HG02943 (cell line): ENCODE results near the gene KIF1A.
"Not testable (repeated sequence)": the region's sequence is repeated elsewhere in the genome, so short reads cannot be mapped to it uniquely, and the experiment has no call there.

ENCODE experiments used
- ATAC-seq: cut with Tn5 transposase; IDR thresholded peaks from one replicate; pipeline ENCODE4 v1.9.1; 2021; ENCODE audit warnings: mild to moderate bottlenecking, low read depth, moderate library complexity; ENCODE audit not compliant: unreplicated experiment

The KIF1A gene

DNA sequence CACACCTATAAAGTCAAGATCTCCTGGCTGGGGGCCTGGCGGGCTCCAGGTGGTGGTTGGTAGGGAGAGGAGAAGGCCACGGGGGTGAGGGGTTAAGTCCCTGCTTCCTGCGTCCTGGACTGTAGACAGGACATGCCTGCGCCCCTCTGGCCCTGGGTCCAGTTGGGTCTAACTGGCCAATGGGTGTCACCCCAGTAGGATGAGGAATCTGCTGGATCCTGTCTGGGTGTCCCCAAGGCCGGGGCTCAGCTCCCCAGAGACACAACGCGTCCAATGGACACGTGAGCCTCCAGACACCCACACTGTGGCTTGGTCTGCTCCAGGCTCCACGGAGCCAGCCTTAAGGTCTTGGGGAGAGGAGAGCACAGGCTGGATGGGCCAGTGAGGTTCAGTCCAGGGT lies 108.7 kb downstream of the KIF1A start:
- no peak for ATAC-seq

DNA sequence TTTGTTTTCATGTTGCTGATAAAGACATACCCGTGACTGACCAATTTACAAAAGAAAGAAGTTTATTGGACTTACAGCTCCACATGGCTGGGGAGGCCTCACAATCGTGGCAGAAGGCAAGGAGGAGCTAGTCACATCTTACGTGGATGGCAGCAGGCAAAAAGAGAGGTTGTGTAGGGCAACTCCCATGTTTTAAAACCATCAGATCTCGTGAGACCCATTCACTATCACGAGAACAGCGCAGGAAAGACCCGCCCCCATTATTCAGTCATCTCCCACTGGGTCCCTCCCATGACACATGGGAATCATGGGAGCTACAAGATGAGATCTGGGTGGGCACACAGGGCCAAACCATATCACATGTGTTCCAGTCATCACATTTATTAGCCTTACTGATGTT lies 111.6 kb downstream of the KIF1A start:
- no peak for ATAC-seq

DNA sequence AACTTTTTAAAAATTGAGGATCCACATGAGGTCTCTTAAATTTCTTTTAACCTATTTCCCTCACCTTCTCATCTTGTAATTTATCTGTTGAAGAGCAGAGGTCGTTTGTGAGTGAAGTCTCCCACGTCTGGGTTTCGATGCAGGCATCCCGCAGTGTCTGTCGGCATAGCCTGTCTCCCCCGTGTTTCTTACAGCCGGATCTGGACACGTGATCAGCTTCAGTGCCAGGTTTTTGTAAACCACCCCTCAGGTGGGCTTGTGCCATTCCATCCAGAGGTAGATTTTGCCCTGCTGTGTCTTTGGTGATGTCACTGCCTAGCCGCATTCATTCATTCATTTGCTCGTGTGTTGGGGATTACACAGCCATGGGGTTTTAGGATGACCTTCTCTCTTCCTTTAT lies 112.2 kb downstream of the KIF1A start:
- ATAC-seq, result no peak

DNA sequence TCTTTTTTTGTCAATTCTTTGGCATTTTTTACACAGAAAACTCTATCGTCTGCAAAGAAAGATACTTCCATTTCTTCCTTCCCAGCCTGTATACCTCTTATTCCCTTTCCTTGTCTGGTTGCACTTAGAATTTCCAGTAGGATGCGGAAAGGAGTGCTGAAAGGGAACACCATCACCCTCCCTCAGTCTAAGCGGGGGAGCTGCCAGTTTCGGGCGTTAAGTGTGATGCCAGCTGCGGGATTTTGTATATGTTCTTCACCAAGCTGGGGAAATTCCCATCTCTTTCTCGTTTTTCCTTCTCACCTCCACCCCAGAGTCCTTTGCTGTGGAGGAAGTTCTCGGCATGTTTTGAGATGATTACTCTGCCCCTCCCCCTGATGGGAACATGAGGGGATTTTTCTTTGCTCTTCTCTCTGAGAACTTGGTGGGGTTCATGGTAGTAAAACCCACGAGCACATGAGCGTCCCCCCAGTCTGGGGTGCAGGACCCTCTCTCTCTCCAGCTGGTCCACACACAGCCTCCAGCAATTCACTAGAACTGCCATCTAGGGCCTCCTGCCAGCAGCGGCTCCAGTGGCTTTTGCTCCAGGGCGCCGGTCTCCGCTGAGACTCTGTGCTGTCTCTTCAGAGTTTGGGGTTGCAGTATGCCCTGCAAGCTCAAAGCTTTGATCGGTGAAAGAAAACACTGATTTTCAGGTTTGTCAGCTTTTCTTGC lies 112.8 kb downstream of the KIF1A start:
- no peak for ATAC-seq

DNA sequence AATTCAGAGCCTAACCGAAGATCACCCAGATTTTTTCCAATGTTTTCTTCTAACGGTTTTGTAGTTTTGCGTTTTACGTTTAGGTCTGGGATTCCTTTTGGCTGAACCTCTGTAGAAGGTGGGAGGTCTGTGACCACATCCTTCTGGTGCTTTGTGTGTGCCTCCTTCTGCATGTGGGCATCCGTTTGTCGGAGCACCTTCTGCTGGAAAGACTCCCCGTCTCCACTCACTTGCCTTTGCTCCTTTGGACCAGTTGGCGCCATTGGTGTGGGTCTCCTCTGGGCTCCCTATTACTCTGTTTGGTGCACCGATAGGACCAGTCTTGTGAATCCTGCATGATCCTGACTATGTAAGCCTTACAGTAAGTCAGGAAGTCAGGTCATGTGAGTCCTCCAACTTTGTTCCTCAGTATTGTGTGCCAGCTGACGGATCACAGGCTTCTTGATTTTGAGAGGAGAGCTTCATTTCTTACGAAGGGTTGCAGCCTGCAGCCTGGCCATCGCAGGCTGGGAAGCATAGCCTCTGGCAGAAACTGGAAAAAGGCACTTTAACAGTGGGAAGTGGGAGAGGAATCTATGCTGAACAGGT lies 114.7 kb downstream of the KIF1A start:
- ATAC-seq, result no peak

DNA sequence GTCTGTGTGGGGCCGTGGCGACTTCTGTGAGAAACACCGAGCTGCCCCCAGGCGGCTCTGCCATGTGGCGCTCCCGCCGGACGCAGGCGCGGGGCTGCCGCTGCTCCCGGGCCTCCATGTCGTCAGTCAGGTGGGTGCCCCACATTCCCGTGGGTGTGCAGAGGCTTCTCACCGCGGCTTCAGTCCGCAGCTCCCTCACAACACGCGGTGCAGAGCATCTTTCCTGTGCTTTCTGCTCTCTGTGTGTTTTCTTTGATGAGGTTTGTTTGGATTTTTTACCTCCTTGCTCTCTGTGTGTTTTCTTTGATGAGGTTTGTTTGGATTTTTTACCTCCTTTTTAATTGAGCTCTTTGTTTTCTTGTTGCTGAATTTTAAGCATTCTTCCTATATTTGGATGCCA lies 115.4 kb downstream of the KIF1A start:
- ATAC-seq, result no peak

DNA sequence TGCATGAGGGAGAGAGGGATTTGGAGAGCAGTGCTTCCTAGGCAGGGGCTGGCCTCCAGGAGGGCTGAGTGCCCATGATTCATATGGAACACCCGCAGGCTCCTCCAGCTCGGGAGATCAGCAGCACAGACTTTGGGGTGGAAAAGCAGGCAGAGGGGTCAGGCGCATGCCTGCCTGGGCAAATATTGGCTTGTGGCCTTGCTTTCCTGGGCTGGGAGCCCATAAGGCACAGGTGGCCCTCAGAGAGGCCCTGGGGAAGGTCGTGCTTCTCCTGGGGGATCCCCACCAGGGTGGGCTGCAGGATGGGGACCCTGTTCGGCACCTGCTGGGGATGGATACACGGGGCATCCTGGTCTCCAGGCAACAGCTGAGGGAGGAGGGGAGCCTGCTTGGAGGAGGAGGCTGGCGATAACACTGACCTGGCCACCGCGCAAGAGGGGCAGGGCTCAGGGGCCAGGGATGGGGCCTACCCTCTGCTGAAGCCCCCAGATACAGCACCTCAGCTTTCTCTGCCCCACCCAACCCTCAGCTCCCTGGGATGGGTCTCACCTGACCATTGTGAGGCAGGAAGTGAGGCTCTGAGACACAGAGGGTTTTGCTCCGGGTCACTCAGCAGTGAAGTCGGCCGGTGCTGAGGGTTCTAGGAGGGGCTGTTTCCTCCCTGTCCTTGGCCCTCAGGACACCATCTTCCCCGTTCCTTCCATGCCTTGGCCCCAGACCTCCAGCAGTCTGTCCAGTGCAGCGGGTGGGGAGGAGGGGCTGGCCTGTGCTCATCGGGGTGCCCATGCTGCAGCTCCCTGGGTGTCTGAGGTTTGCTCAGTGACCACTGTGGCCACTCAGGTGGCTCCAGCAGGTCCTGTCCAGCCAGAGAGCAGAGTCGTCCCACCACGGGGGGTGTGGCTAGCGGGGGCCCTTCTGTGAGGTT lies 116.3 kb downstream of the KIF1A start:
- ATAC-seq, result no peak

DNA sequence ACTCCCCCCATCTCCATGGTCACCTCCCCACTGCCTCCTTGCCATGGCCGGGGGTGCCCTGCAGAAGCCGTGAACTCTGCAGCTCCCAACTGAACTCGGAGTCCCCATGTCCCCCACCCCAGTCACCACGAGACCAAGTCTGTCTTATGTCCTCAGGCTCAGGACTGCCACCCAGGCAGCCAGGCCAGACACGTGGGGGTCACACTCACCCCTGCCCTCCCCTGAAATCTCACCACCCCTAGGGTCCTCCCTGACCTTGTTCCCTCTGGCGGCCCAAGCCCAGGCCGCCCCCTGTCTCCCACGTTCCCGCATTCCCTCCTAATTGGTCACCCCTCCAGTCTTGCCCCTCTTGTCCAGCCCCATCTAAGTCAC lies 117.4 kb downstream of the KIF1A start:
- ATAC-seq, result no peak

DNA sequence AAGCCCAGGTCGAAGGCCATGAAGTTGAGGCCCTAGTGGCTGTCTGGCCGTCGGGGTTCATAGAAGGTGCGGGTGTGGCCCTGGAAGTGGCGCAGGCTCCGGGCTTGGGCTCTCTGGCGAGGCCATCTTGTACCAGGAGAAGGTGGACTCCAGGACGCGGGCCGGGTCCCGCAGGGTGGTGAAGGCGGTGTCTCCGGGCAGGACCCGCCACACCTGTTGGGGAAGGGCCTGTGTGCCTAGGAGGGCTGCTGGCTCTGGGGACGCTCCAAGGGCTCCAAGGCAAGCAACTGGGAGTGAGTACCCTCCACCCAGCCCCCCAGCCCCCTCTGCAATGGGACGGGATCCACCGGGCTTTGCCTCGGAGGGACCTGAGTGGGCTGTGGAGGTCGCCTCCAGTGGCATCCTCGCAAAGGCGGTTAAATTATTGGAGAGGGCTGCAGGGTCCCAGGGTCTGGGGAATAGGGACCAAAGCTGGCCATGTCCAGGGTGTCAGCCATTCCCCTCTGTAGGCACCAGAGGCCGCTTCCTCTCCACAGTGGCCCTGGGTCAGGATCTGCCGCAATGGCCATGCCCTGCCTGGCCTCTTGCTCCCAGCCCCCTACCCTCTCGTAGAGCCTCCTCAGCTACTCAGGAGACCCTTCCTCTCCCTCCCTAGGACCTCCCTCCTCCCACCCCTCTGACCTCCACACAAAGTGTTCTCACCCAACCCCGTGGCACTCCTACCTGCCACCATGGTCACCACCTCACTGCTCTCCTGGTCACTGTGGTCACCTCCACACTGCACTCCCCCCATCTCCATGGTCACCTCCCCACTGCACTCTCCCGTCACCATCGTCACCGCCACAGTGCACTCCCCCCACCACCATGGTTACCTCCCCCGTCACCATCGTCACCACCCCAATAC lies 118.0 kb downstream of the KIF1A start:
- ATAC-seq, result no peak

DNA sequence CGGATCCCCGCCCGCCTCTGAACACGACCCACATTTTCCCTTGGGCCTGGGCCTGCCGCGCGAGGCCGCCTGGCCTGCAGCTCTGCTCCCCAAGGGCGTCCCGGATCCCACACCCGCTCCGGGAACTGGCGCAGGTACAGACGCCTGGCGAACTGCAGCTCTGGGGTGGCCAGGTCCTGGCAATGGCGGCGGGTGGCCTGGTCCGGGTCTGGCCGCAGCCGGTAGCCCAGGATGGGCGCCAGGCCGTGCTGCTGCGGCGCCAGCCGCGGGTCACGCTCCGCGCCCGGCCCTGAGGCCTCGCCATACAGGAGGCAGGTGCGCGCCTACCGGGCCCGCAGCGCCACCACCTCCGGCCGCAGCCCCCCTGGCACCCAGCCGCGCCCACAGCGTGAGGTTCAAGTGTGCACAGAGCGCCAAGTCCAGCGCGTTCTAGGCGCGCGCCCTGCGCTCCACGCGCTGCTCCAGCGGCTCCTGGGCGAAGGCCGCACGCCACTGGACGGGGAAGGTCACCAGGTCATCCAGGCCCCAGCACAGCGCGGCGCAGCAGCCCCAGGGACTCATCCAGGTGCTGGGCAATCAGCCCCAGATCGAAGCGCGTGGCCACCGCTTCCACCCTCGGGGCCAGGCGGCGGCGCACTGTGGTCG lies 118.8 kb downstream of the KIF1A start:
- ATAC-seq, result no peak

DNA sequence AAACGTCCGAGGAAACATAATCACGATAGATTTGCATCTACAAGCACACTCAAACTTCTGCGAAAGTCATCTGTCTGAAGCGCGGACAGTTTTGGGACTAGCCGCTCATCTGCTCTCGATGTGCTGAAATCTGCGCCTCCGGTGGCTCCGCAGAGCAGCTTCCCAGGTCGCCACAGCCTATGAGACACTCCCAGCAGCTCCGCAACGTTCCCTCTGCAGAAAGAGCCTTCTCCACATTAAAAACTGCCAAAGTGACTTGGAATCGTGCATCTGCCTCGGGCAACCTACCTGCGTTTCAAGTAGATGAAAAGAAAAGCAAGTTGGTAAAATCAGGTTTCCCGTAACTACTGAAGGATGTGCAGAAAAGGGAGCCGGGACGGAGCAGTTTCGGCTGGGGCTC lies 119.4 kb downstream of the KIF1A start:
- not testable (repeated sequence) for ATAC-seq

DNA sequence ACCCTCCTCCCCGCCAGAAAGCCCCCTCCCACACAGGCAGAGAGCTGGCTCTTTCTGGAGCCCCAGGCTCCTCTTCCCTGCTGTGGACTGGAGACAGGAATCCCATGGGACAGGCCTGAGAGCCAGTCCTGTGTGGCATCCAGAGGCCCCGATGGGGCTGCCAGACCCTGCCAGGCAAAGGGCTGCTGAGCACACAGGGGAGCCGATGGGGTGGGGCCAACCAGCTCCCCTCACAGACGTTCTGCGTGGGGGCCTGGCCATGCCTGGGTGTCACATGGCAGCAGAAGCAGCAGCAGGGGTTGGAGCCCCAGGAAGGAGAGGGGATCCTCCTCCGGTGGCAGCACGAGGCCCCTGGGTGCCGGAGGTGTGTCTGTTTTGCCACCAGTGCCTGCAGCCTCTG lies 120.2 kb downstream of the KIF1A start:
- ATAC-seq, result not testable (repeated sequence)

DNA sequence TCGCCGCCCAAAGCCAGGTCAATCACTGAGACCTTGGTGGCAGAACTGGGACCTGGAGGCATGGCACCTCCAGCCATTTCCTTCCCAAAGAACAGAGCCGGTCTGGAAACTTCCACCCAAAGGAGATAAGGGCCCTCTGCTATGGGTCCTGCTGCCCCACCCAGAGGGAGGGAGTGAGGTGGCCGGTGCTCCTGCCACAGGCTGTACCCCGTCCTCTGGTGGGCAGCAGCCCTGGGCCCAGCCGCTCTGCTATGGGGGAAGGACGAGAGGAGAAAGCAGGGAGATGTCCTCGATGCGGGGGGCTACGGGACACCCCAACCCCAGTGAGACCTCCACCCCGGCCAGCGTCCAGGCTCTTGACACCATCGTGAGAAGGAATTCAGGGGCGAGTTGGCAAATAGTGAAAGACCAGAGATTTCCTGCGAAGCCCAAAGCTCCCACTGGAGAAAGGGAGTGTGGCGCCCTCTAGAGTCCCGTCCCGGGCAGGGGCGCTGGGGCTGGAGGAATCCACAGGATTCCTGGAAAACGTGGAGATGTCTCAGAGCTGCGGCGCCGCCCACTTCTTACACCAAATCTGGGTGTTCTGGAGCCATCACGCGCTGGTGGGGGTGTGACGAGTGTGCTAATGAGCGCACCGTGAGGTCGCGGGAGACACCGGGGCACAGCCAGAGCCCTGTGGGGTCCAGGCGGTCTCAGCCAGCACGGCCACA lies 121.0 kb downstream of the KIF1A start:
- not testable (repeated sequence) for ATAC-seq

DNA sequence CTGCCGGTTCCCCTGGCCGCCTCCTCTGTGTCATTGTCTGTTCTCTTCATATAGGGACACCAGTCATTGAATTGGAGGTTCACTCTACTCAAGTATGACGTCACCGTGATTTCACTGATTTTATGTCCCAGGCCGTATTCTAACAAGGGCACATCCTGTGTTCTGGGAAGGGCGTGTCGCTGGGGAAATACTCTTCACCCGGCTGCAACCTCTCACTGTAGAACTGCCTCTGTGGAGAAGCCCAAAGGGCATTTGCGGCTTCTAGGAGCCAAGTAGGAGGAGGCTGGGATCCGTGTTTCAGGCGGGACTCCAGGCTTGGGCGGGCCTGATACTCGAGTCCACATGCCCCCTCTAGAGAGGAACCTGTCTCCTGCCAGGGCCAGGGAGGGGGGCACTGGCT lies 123.5 kb downstream of the KIF1A start:
- not testable (repeated sequence) for ATAC-seq

DNA sequence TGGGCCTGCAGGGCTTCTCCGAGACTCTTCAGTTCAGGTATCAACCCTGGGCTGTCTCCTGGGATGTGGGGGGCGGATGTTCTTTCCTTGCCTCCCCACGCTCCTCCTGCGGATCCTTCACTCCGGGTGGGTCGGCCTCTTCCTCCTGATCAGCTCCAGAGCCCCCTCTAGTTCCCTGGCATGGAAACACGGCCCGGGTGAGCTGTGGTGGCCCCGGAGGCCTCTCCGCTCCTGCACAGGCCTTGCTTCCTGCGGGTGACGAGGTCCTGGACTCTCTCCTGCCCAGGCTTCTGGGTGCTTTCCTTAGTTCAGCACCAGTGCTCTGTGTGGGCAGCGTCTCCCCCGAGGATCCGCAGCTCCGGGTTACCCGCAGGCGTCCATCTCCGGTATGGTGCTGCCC lies 124.4 kb downstream of the KIF1A start:
- ATAC-seq, result not testable (repeated sequence)

DNA sequence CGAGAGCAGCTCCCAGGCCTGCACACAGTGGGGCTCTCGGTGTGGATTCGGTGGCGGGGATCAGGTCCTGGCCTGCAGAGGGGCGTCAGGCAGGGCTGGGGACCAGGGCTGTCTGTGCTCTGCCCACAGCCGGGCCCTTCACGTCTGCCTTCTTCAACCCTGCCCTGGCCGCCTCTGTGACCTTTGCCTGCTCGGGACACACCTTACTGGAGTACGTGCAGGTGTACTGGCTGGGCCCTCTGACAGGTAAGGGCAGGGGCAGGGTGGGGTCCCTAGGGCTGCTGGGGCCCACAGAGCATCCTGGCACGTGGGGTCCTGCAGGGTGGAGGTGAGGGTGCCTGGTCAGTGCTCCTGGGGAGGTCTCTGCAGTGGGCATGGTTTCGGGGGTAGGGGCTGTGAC lies 125.7 kb downstream of the KIF1A start:
- not testable (repeated sequence) for ATAC-seq

DNA sequence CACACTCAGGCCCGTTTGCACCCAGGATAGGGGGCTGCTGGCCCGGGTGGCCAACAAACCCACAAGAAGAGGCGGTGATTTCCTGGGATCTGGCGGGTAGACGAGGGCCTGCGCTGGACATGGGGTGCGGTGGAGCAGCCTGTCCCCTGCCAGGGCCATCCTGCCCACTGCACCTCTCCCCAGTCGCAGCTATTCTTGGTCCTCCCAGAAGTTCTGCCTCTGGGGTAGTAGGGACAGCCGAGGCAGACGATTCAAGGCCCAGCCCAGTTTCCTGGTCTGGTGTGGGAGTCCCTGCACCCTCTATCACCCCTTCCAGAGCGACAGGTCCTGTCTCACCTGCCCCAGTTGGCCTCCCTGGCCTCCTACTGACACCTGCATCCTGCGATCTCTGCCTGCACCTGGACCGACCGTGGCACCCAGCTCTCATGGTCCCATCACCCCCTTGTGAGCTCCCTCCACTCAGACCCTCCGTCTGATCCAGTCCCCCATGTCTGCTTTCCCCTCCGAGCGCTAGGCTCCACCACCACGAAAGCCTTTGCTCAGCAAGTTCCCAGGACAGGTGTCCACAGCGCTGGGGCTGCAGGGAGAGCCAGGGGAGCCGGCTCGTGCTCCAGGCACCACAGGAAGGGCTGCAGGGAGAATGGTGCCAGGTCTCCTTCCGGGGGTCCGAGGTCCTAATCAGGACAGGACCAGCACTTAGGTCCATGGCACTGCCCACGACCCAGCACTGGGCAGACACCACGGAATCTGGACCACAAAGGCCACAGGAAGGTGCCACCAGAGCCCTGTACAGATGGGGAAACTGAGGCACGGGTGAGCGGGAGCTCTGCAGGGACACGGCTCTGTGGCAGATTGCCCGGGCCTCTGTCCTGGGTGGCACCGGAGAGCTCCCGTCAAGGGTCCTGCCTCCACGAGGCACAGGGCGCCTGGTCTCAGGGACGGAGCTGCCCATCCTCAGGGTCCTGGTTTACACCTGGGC lies 127.1 kb downstream of the KIF1A start:
- ATAC-seq, result not testable (repeated sequence)
